ENCODE measurements around the gene TRPV6. TPM values are rescaled to one million over a fixed set of nuclear protein-coding genes. Genes with fewer than 3 reads are reported as not detected.
A peak's percentile ranks its signal among the peaks of the same experiment; 100 is the strongest.

Gene TRPV6
- total and polyA plus RNA-seq, 8 donors, result 2.6 to 11.7 (median 7.7) TPM; not detected in 1

DNA sequence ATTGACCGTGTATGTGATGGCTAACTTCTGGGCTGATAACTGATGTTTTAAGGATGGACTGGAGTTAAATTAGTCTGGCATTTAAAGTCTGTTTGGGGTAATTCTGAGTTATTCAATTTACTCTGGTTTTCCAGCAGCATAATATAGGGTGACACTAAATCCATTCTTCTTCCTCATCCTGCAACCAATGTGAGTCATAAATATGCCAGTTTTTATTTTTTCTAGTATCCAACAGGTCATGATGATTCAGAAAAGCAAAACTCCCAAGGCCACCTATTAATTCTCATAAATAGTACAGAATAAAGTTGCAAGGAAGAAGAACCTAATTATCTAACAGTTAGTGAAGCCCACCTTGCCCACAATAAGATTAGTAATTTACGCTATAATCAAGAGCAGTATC, 38.2 kb downstream of the TRPV6 start:
- Histone ChIP-seq H3K4me1 (no peaks in the 10 kb centered on the region), H3K27ac (no peak overlapping the region), H3K36me3 (no peaks in the 10 kb centered on the region), H3K4me3 (no peak overlapping the region), H3K9me3 (no peaks in the 10 kb centered on the region), H3K27me3 (peaks cover 0 to 11% (median 0%) of the 10 kb centered on the region in 3 donors)
- intact Hi-C loops (cut with DNase I; ENCODE audit: low total_unique reads), result no loop called here
- WGBS, 5 donors, result 84 to 92% (median 88%) methylated on average over 2 of the region's 2 CpGs
- no peak for TF ChIP-seq POLR2A (IDR thresholded peaks at IDR 0.05)
- TF ChIP-seq EP300 (IDR thresholded peaks at IDR 0.05), result no peak
- TF ChIP-seq, protein P1, sequence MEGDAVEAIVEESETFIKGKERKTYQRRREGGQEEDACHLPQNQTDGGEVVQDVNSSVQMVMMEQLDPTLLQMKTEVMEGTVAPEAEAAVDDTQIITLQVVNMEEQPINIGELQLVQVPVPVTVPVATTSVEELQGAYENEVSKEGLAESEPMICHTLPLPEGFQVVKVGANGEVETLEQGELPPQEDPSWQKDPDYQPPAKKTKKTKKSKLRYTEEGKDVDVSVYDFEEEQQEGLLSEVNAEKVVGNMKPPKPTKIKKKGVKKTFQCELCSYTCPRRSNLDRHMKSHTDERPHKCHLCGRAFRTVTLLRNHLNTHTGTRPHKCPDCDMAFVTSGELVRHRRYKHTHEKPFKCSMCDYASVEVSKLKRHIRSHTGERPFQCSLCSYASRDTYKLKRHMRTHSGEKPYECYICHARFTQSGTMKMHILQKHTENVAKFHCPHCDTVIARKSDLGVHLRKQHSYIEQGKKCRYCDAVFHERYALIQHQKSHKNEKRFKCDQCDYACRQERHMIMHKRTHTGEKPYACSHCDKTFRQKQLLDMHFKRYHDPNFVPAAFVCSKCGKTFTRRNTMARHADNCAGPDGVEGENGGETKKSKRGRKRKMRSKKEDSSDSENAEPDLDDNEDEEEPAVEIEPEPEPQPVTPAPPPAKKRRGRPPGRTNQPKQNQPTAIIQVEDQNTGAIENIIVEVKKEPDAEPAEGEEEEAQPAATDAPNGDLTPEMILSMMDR (IDR thresholded peaks at IDR 0.05), result no peak
- no peak for TF ChIP-seq POLR2AphosphoS5 (IDR thresholded peaks at IDR 0.05)
- DNase-seq, result no peak

DNA sequence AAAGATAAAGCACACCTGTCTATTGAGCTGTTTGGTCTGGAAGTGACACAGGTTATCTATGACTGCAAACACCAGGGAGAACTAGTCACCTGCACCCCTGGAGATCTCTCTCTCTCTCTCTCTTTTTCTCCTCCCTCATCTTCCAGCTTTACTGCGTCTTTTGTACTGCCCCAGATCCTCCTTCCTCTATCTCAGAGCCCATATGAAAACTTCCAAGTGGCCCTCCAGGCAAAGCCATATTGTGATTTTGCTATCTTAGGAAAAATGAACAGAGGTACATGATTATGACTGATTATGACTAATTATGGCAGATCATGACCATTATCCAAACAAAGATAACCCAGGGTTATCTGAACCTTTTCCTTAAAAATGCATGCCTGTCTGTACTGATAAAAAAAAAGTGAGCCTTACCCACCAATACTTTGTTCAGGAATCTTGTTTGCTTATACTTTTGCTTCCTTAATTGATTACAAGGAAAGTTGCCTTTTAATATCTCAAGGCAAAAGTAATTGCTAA, 43.2 kb downstream of the TRPV6 start:
- TF ChIP-seq POLR2A (IDR thresholded peaks at IDR 0.05) (no peak), EP300 (IDR thresholded peaks at IDR 0.05) (no peak), POLR2AphosphoS5 (IDR thresholded peaks at IDR 0.05) (no peak)
- TF ChIP-seq, protein P1 (IDR thresholded peaks at IDR 0.05), result no peak
- Histone ChIP-seq H3K36me3 (no peaks in the 10 kb centered on the region), H3K9me3 (no peaks in the 10 kb centered on the region), H3K4me3 (no peak overlapping the region), H3K4me1 (no peaks in the 10 kb centered on the region), H3K27me3 (no peaks in the 10 kb centered on the region), H3K27ac (no peak overlapping the region)
- intact Hi-C loops (cut with DNase I; ENCODE audit: low total_unique reads), result no loop called here
- 12 to 55% (median 34%) methylated on average over 1 of the region's 1 CpG for WGBS, 5 donors
- no peak for DNase-seq

DNA sequence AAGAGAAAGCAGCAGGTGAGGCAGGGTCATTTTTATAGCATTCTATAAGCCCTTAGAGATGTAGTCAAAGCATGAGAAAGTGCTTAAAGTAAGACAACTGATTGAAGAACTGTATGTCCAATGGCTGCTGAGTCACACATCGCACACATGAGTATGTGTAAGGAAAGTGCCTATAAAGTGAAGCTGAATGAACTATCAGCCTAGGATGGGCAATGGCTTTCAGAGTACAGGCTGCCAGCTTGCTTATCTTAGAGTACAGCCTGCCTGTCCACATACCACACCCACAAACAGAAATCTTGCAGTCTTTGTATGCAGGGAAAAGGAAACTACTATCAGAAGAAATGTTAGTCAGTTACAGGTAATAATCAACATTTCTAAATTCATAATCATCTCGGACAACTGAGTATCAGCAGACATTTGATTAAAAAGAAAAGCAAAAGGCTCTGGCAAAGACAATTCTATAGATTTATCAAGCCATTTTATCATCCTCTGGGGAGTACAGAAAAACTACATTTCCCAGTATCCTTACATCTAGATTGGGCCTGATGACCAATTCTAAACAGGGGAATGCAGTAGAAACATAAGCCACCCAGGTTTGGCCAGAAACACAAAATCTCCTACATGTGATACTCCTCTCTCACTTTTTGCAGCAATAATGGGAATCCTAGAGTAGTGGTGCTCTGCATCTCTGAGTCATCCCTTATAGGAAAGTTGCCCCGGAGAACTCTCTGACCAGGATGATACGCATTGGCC, 46.9 kb downstream of the TRPV6 start:
- WGBS, 5 donors, result 50 to 61% (median 53%) methylated on average over 4 of the region's 4 CpGs
- H3K36me3 ChIP-seq, result no peaks in the 10 kb centered on the region
- no peaks in the 10 kb centered on the region for H3K9me3 ChIP-seq
- no peak overlapping the region for H3K27ac ChIP-seq
- no peak overlapping the region for H3K4me3 ChIP-seq
- H3K4me1 ChIP-seq, result no peaks in the 10 kb centered on the region
- H3K27me3 ChIP-seq, result no peaks in the 10 kb centered on the region
- no peak for DNase-seq
- intact Hi-C loops (cut with DNase I; ENCODE audit: low total_unique reads), result no loop called here
- TF ChIP-seq EP300 (IDR thresholded peaks at IDR 0.05) (no peak), POLR2AphosphoS5 (IDR thresholded peaks at IDR 0.05) (peak in 2 of 3 donors; percentile 41 to 58), POLR2A (IDR thresholded peaks at IDR 0.05) (no peak)
- TF ChIP-seq, protein P1 (IDR thresholded peaks at IDR 0.05), result no peak

DNA sequence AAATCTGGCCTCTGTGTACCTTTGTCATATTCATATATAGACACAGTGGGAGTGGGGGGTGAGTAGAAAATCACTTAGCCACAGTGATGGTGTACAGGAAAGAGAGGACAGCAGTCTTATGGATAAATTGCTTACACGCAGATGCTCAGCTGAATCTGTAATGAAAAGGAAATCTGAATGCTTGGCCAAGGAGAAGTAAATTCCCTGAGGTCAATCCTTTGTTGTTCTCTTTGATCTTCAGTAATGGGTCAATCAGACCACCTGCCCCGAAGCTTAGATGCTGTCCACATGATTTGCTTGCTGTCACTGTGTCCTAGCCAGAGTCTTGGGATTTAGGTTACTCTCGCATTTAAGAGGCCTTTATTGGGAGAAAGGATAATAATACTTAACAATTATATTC, 49.1 kb downstream of the TRPV6 start:
- intact Hi-C loops (cut with DNase I; ENCODE audit: low total_unique reads), result no loop called here
- Histone ChIP-seq H3K4me1 (no peaks in the 10 kb centered on the region), H3K27ac (no peak overlapping the region), H3K27me3 (no peaks in the 10 kb centered on the region), H3K36me3 (no peaks in the 10 kb centered on the region), H3K4me3 (no peak overlapping the region), H3K9me3 (no peaks in the 10 kb centered on the region)
- no peak for DNase-seq
- TF ChIP-seq POLR2AphosphoS5 (IDR thresholded peaks at IDR 0.05) (no peak), EP300 (IDR thresholded peaks at IDR 0.05) (no peak), POLR2A (IDR thresholded peaks at IDR 0.05) (no peak)
- TF ChIP-seq, protein P1 (IDR thresholded peaks at IDR 0.05), result no peak
- WGBS, 5 donors, result 82 to 90% (median 87%) methylated on average over 3 of the region's 3 CpGs
